Hepatocyte (in vitro differentiated cells): ENCODE data around the gene KRTAP5-5.

Source experiments
- EZH2 ChIP-seq: fragments of 200-600 bp; sonication (generic); IDR thresholded peaks from 2 replicates; pipeline ENCODE4 v1.6.1; 2016; ENCODE audit warnings: antibody characterized with exemption, mild to moderate bottlenecking, borderline replicate concordance
- EZH2phosphoT487 ChIP-seq: fragments of 200-600 bp; sonication (generic); IDR thresholded peaks from one replicate; pipeline ENCODE4 v1.6.1; 2018; ENCODE audit warnings: antibody characterized with exemption, mild to moderate bottlenecking, low read depth, moderate library complexity; ENCODE audit not compliant: unreplicated experiment, severe bottlenecking
- TF ChIP-seq, protein P1 (sequence below): fragments of 200-600 bp; sonication (generic); IDR thresholded peaks from 2 replicates; pipeline ENCODE4 v1.5.1; 2016; ENCODE audit warnings: antibody characterized with exemption, mild to moderate bottlenecking; ENCODE audit not compliant: poor library complexity

DNA sequence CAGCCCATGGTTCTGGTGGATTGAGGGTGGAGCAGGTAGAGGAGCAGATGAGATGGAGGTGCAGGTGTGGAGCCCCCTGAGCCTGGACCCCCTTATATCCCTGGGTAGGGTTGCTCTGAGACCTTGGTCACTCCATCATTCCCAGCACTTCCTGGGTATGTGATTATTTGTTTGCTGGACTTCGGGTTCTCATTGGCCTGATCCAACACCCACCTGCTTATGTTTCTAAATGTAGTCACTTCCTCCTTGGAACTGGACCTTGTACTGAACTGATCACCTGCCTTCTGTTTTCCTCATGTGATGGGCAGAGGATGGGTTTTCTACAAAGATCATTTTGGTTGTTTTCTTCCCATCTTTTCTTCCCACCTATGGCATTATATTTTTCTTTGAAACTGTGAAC, 7.5 kb upstream of the KRTAP5-5 start, which contains the start of gene KRTAP5-4:
- TF ChIP-seq, protein P1, sequence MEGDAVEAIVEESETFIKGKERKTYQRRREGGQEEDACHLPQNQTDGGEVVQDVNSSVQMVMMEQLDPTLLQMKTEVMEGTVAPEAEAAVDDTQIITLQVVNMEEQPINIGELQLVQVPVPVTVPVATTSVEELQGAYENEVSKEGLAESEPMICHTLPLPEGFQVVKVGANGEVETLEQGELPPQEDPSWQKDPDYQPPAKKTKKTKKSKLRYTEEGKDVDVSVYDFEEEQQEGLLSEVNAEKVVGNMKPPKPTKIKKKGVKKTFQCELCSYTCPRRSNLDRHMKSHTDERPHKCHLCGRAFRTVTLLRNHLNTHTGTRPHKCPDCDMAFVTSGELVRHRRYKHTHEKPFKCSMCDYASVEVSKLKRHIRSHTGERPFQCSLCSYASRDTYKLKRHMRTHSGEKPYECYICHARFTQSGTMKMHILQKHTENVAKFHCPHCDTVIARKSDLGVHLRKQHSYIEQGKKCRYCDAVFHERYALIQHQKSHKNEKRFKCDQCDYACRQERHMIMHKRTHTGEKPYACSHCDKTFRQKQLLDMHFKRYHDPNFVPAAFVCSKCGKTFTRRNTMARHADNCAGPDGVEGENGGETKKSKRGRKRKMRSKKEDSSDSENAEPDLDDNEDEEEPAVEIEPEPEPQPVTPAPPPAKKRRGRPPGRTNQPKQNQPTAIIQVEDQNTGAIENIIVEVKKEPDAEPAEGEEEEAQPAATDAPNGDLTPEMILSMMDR: no peak
- TF ChIP-seq EZH2 (no peak), EZH2phosphoT487 (no peak)
